Astrocyte of the cerebellum (primary cell): ENCODE results near the gene CLTCL1.

ENCODE experiments used
- DNase-seq: peaks from one replicate; pipeline ENCODE4 v3.0.0-alpha.2; 2011; ENCODE audit warnings: low read depth
- H3K4me3 ChIP-seq: 2 replicates; pipeline ENCODE4 v1.5.1; 2011; ENCODE audit warnings: mild to moderate bottlenecking, low read depth, low read length, moderate library complexity
- in situ Hi-C: cut with HindIII; loops from 2 replicates; pipeline ENCODE4 v1.10.0; 2017; ENCODE audit warnings: low sequenced_read_pairs
- TF ChIP-seq, protein P1 (sequence below): IDR thresholded peaks from 2 replicates; pipeline ENCODE4 v1.5.1; 2012; ENCODE audit warnings: low read length, low read depth, moderate library complexity, mild to moderate bottlenecking; ENCODE audit errors: missing control alignments

The CLTCL1 gene

GRCh38 chr22:19304547-19304946, 13.0 kb upstream of the CLTCL1 start:
- TF ChIP-seq, protein P1, sequence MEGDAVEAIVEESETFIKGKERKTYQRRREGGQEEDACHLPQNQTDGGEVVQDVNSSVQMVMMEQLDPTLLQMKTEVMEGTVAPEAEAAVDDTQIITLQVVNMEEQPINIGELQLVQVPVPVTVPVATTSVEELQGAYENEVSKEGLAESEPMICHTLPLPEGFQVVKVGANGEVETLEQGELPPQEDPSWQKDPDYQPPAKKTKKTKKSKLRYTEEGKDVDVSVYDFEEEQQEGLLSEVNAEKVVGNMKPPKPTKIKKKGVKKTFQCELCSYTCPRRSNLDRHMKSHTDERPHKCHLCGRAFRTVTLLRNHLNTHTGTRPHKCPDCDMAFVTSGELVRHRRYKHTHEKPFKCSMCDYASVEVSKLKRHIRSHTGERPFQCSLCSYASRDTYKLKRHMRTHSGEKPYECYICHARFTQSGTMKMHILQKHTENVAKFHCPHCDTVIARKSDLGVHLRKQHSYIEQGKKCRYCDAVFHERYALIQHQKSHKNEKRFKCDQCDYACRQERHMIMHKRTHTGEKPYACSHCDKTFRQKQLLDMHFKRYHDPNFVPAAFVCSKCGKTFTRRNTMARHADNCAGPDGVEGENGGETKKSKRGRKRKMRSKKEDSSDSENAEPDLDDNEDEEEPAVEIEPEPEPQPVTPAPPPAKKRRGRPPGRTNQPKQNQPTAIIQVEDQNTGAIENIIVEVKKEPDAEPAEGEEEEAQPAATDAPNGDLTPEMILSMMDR = no peak
- in situ Hi-C loops = no loop called here
- H3K4me3 ChIP-seq = no peak overlapping the region
- no peak for DNase-seq

- TF ChIP-seq, protein P1 = no peak
- in situ Hi-C loops = no loop called here
- H3K4me3 ChIP-seq = no peak overlapping the region
- no peak for DNase-seq
Observed at GRCh38 chr22:19303785-19304184, 12.3 kb upstream of the CLTCL1 start.

DNA sequence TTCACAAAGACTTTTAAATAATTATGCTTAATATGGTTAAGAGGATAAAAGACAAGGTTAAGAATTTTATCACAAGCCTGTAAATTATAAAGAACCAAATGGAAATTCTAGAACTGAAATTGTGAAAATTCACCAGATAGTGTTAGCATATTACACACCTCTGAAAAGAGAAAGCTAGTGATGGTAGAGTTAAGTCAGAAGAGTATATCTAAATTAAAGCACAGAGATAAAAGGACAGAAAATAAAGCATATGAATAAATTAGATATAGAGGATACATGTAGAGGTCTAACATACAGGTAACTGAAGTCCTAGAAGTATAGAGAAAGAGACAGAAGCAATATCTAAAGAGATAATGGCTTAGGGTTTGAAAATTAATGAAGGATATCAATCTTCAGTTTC, 4.2 kb upstream of the CLTCL1 start:
- TF ChIP-seq, protein P1 = no peak
- no peak for DNase-seq
- in situ Hi-C loops = no loop called here
- H3K4me3 ChIP-seq = no peak overlapping the region

GRCh38 chr22:19292458-19293230, 1.1 kb upstream of the CLTCL1 start:
- no peak for DNase-seq
- TF ChIP-seq, protein P1 = no peak
- peak overlapping the region; percentile 62 for H3K4me3 ChIP-seq
- in situ Hi-C loops = no loop called here

GRCh38 chr22:19291218-19291579, 320 bp downstream of the CLTCL1 start:
- H3K4me3 ChIP-seq = peak overlapping the region; percentile 58
- in situ Hi-C loops = no loop called here
- DNase-seq = no peak
- TF ChIP-seq, protein P1 = no peak

- TF ChIP-seq, protein P1 = no peak
- in situ Hi-C loops = no loop called here
- DNase-seq = no peak
- peak overlapping the region; percentile 58 for H3K4me3 ChIP-seq
Observed at GRCh38 chr22:19290400-19291217, 910 bp downstream of the CLTCL1 start.
